ENCODE measurements around the gene NTM. TPM values are rescaled to one million over a fixed set of nuclear protein-coding genes. Genes with fewer than 3 reads are reported as not detected.

NTM gene
- total and polyA plus RNA-seq, 2 of the 8 experiments (the other 6 are each of a cell fraction or from before 2014, with no cell fraction given): 13.4 to 20.0 TPM

- Histone ChIP-seq H2BK12ac (ENCODE audit: low read depth, low read length) (no peak overlapping the region), H2BK5ac (ENCODE audit: low read depth, low read length) (no peak overlapping the region), H3K9me3 (ENCODE audit: insufficient read depth in 2 of 2, low read depth in 1 of 2, low read length in 1 of 2) (no peaks in the 10 kb centered on the region), H3K4ac (replicated peaks; ENCODE audit: insufficient read length, low read depth, low read length) (no peak overlapping the region), H4K8ac (ENCODE audit: extremely low read depth, insufficient read depth, low read length) (no peak overlapping the region), H3K4me2 (ENCODE audit: insufficient read depth in 1 of 2, low read depth in 2 of 2, low read length in 2 of 2) (no peak overlapping the region), H3K79me2 (ENCODE audit: control insufficient read depth in 1 of 2, insufficient read depth in 2 of 2, low read length in 2 of 2) (no peaks in the 10 kb centered on the region), H3K18ac (ENCODE audit: extremely low read depth, low read length) (no peak overlapping the region), H3K23me2 (ENCODE audit: low read depth, low read length) (no peaks in the 10 kb centered on the region), H3K4me1 (replicated peaks in 1 of 4; ENCODE audit: control insufficient read depth in 3 of 4, insufficient read depth in 4 of 4, low read length in 3 of 4) (peaks cover 2 to 4% (median 3%) of the 10 kb centered on the region in 4 experiments; a peak in 5 of 7 replicates), H2AK5ac (ENCODE audit: low read depth, low read length) (no peak overlapping the region), H4K5ac (ENCODE audit: insufficient read length, low read depth, low read length) (no peak overlapping the region), H3K4me3 (ENCODE audit: extremely low read depth in 1 of 4, insufficient read depth in 2 of 4, low read depth in 3 of 4, low read length in 4 of 4) (no peak overlapping the region), H3K23ac (ENCODE audit: insufficient read length) (no peak overlapping the region), H3K27ac (ENCODE audit: low read depth, low read length) (no peak overlapping the region), H2BK15ac (ENCODE audit: low read length) (no peak overlapping the region), H4K20me1 (replicated peaks in 1 of 2; ENCODE audit: control insufficient read depth in 1 of 2, insufficient read depth in 2 of 2, low read length in 2 of 2) (no peaks in the 10 kb centered on the region), H4K91ac (replicated peaks; ENCODE audit: insufficient read length, low read length) (no peak overlapping the region), H2AFZ (ENCODE audit: low read length) (no peak overlapping the region), H2BK120ac (replicated peaks; ENCODE audit: low read depth, low read length) (no peak overlapping the region), H3K14ac (ENCODE audit: insufficient read length) (no peak overlapping the region), H2BK20ac (ENCODE audit: low read length) (no peak overlapping the region), H3K56ac (replicated peaks; ENCODE audit: insufficient read length, low read depth, low read length) (no peak overlapping the region), H3K9ac (replicated peaks in 1 of 4; ENCODE audit: extremely low read depth in 1 of 4, low read depth in 3 of 4, low read length in 3 of 4) (no peak overlapping the region), H3K36me3 (ENCODE audit: control insufficient read depth in 2 of 4, insufficient read depth in 4 of 4, low read length in 3 of 4) (no peaks in the 10 kb centered on the region), H3K79me1 (ENCODE audit: low read depth, low read length) (no peaks in the 10 kb centered on the region), H3K27me3 (replicated peaks in 1 of 4; ENCODE audit: control insufficient read depth in 3 of 4, extremely low read depth in 1 of 4, insufficient read depth in 3 of 4, low read length in 3 of 4) (no peaks in the 10 kb centered on the region)
- DNase-seq (ENCODE audit: low read depth in 1 of 2, low spot score in 2 of 2): no peak
- WGBS, 2 experiments (ENCODE audit: extremely low coverage in 1 of 2, insufficient coverage in 1 of 2, insufficient read length in 1 of 2, insufficient replicate concordance in 2 of 2, low coverage in 1 of 2, low lambda C conversion rate in 2 of 2, missing lambda C conversion rate in 1 of 2): 85% methylated on average over 2 of the region's 2 CpGs; no CpG with 5 or more reads in 1 of the 2 experiments
- FAIRE-seq: no peak
- TF ChIP-seq EZH2 (IDR thresholded peaks at IDR 0.05; ENCODE audit: low read depth, low read length, severe bottlenecking) (no peak), SP2 (IDR thresholded peaks at IDR 0.05; ENCODE audit: low read length) (no peak), MAFK (IDR thresholded peaks at IDR 0.05; ENCODE audit: low read depth, low read length) (no peak)
- ChIA-PET CTCF (ENCODE audit: partially characterized antibody) (interaction anchor here (0.8 to 4.5 kb wide), 4 partner anchors 43 to 385 kb away, joined by 3 to 18 read pairs (median 4); no protein-coding TSS in a partner anchor), POLR2A (ENCODE audit: partially characterized antibody) (no interaction called here)
Measured at GRCh38 chr11:131460931-131461330, 90.5 kb downstream of the NTM start.
